ENCODE measurements around the gene ETFBKMT.

GRCh38 chr12:31682136-31682962 lies 22.9 kb downstream of the ETFBKMT start:
- TF ChIP-seq, protein P1, sequence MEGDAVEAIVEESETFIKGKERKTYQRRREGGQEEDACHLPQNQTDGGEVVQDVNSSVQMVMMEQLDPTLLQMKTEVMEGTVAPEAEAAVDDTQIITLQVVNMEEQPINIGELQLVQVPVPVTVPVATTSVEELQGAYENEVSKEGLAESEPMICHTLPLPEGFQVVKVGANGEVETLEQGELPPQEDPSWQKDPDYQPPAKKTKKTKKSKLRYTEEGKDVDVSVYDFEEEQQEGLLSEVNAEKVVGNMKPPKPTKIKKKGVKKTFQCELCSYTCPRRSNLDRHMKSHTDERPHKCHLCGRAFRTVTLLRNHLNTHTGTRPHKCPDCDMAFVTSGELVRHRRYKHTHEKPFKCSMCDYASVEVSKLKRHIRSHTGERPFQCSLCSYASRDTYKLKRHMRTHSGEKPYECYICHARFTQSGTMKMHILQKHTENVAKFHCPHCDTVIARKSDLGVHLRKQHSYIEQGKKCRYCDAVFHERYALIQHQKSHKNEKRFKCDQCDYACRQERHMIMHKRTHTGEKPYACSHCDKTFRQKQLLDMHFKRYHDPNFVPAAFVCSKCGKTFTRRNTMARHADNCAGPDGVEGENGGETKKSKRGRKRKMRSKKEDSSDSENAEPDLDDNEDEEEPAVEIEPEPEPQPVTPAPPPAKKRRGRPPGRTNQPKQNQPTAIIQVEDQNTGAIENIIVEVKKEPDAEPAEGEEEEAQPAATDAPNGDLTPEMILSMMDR (IDR thresholded peaks at IDR 0.05), result peak; percentile 48 to 73 (median 66)
- TF ChIP-seq POLR2A (IDR thresholded peaks at IDR 0.05), result no peak
